ENCODE data around the gene DHRS9.
"Not testable (repeated sequence)": the region's sequence is repeated elsewhere in the genome, so short reads cannot be mapped to it uniquely, and the experiment has no call there.

DHRS9 gene

DNA sequence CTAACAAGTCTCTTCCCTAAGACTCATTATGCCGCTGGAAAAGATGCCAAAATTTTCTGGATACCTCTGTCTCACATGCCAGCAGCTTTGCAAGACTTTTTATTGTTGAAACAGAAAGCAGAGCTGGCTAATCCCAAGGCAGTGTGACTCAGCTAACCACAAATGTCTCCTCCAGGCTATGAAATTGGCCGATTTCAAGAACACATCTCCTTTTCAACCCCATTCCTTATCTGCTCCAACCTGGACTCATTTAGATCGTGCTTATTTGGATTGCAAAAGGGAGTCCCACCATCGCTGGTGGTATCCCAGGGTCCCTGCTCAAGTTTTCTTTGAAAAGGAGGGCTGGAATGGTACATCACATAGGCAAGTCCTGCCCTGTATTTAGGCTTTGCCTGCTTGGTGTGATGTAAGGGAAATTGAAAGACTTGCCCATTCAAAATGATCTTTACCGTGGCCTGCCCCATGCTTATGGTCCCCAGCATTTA lies 26.3 kb downstream of the DHRS9 start:
- no peak for DNase-seq

GRCh38 chr2:169104848-169105247 lies 35.5 kb downstream of the DHRS9 start:
- no peak for DNase-seq

- DNase-seq: no peak
Measured at GRCh38 chr2:169105476-169105875, 36.1 kb downstream of the DHRS9 start.

DNA sequence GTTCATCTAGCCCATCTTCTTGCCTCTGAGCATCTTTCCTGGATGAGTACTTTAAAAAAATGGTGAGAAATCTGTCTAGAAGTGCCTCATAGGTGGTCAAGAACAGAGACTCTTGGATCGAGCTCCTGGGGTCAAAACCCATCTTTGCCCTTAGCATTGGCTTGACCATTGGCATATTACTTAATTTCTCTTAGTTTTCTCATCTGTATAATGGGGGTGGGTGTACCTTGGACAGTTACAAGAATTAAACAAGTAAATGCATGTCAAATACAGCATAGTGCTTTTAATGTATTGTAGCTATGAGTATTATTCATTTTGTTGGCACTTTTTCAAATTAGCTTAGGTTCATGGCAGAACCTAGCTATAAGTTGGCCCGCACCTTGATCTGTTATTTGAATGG lies 36.8 kb downstream of the DHRS9 start:
- DNase-seq: no peak

DNA sequence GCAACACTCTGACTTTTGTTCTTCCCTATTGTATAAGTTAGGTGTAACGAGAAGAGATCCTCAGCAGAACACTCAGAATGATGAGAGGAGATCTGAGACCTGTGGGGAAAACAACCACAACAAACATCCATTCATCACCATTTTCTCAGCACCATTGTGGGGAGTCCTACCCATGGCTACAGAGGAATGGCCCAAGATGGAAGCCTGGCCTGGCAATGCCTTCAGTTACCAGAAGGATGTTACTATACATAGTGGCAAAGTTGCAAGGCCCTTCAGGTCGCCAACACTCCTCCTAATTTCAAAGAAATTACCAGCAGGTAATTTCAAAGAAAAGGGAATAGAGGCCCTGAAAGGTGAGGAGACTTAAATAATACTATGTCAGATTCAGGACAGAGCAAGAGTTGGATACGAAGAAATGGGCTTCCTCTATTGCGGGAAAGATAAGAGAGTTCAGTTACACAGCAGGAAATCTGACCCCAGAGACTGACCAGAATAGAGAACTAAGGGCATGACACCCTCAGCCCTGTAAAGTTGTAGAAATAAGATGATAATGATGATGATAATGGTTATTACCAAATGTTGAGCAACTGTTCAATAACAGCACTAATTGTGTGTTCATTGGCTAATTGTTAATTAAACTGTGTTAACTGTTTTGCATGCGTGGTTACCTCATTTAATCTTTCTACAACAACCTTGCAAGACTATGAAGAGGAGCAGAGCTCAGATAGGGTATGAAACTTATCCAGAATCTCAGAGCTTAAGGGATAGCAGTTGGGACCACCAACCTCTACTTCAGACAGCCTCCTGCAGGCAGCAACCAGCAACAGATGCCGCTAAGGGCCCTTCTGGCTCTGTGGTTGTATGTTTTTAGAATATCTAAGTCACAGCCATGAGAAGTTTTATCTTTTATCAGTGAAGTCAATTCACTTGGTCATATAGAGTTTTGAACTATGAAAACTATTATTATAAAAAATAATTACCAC lies 37.5 kb downstream of the DHRS9 start:
- DNase-seq: no peak

DNA sequence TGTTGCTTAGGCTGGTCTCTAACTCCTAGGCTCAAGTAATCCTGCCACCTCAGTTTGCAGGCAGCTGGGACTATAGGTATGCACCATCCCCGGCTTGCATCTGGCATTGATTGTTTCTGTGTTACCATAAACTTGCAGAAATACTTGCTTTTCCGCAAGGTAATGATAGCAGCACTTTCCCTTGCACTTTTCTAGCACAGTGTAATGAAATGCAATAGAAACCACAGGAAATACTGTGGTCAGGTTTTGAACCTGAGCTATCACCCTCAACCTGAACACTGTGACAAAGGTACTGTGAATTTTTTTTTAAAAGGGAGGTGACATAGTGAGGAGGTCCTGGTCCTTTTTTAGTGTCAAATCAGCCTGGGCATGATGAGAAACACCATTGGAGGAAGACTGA lies 38.3 kb downstream of the DHRS9 start:
- DNase-seq: no peak

DNA sequence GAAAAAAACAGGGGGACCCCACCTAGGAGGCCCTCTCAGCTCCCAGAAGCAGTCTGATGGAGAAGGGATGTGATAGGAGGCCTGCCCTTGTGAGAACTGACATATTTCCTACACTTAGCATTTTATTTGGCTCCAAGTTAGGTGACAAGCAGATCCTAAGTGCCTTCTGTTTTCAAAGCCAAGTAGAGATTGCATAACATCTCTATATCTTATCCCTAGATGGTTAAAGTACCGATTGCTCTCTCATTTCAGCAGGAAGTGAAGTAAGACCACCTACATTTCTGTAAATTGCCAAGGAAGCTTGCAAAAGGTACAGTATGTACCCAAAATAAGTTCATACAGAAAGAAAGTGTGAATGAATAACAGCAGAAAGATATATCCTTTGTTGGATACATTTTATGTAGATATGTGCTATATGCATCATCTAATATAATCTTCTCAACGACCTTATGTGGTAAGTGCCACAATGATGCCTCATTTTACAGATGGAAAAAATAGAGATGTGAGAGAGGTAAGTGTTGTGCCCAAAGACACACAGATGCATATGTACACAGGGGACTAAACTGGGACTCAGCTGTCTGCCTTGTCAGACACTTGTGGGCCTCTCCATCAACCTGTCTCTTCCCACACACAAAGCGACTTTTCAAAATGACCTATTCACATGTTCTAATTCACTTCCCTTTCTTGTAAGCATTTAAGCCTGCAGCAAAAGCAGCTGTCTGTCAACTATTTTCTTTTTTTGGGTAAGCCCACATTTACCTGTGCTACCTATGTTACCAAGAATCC lies 38.9 kb downstream of the DHRS9 start:
- no peak for DNase-seq

- DNase-seq: peak; percentile 87
Measured at GRCh38 chr2:169109502-169110409, 40.4 kb downstream of the DHRS9 start.

GRCh38 chr2:169110419-169110818 lies 41.1 kb downstream of the DHRS9 start:
- DNase-seq: no peak

DNA sequence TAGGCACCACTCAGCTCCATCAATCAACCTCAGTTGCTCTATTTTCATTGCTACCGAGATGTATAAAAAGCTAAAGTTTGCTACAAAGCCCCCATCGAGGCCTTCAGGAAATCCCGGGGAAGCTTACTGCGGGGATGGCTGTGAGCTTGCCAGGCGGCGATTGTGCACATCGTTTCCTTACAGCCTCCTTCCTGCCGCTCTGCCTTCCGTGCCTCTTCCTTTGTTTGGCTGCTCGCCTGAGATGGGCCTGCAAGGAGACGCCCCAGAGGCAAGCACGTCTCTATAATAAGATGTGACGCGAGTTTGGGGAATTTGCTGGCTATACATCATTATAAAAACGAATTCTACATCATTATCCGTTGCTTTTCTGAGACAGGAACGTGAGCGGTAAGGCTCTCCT lies 41.6 kb downstream of the DHRS9 start:
- no peak for DNase-seq

DNA sequence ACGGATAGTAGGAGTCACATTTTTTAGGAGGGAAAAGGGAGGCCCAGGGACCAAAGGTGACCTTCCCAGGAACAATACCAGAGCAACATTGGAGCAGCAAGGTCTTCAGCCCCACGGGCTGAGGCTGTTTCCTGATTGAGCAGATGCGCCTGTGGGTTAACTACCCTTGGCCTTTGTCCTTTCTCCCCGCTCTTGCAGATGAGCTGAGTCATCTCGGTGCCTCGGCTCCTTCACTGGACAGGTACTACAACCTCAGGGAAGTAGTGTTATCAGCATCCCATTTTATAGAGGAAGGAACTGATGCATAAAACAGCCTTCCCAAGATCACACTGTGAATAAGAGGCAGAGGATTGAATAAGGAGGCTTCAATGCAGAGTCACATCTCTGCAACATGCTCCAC lies 43.5 kb downstream of the DHRS9 start:
- no peak for DNase-seq

DNA sequence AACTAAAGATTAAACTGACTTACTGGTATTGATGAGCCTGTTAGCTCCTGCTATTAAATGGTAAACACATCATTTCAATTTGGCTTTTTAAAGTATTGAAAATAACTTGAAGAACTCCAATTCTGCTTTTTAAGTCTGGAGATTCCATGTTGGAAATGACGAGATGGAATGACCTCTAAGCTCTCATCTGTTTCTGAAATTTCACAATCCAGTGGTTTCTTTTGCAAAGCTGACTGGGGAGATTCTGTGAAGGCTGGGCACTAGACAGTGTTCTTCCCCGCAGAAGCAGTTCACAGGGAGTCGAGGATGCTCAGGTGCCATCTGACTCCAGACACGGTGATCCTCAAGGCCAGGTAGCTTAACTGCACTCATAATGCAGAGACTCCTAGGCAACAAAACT lies 44.7 kb downstream of the DHRS9 start:
- DNase-seq: no peak

DNA sequence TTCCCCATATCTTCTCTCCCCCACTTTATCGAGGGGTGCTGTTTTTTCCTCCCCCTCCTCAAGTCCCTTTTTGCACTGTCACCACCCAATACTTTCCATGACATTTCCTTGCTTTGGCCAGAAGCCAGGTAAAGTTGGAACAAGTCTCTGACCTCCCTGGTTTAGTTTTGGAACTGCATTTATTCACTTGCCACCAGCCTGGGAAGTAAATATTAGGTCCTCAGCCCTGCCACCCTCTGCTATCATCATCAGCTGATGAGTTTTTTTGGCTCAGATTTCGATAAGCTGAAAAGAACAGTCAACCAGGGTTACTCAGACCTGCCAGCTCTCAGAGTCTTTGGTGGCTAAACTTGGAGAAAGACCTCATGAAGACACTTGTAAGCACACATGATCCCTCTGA lies 47.0 kb downstream of the DHRS9 start:
- DNase-seq: no peak

GRCh38 chr2:169116993-169117392 lies 47.6 kb downstream of the DHRS9 start:
- DNase-seq: no peak

DNA sequence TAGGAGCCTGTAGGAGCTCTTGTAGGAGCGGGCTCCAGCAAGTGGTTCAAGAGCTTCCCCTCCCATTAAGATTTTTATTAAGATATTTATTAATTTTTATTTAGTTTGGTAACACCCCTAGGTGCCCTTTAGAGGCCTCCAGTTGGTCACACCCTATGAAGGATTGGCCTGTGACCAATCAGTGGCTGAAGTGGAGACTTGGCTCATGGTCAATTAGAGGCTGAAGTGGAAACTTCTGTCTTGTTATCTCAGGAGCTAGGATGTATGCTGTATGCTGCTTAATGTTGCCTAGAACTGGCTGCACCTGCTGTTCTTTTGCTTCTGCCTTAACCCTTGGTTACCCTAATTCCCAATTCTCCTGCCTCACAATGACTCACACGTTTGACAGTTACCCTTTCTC lies 48.7 kb downstream of the DHRS9 start:
- DNase-seq: no peak

DNA sequence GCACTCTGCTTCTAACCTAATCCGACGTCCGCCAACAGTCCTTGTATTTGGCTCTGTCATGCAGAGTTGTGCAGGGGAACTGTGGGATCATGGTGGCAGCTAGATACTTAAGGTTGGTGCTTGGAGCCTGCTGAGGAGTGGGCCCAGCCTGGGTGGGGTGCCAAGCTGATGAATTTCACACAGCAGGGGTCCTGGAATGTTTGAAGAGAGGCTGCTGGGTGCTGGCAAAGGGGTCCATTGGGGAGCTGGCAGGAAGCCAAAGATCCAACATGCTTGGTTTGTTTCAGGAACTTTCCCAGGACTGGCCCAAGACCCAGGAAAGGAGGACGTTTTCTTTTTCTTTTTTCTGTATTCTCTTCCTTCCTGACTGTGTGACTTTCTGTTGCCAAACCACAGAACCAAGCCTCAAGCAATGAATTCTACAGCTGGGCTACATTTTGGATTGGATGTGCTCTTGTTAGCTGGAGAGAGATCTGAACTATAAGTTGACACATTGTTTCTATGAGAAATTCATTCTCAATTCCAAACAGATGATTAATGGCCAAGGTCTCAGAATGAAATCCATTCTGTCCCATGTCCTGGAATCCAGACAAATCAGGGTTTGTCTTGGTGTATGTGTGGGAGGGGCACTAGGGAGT lies 49.9 kb downstream of the DHRS9 start:
- no peak for DNase-seq

DNA sequence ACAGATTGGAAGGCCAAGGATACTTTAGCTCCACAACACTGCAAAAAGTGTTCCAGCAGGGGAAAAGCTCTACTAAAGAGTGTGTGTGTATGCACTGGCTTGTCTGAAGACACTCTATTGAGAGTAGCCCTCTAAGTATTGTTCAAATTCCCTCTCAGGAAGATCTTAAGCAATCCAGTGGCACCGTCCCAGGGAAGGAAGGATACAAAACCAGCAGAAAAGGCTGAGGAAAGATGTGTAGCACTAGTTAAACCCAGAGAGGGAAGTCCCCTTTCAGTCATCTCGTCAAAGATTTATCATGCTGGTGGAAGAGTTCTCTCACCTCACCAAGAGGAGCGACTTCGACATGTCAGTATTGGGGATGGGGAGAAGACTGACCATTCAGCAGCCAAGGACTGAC lies 50.5 kb downstream of the DHRS9 start:
- DNase-seq: no peak

GRCh38 chr2:169129703-169130243 lies 60.4 kb downstream of the DHRS9 start:
- no peak for DNase-seq

DNA sequence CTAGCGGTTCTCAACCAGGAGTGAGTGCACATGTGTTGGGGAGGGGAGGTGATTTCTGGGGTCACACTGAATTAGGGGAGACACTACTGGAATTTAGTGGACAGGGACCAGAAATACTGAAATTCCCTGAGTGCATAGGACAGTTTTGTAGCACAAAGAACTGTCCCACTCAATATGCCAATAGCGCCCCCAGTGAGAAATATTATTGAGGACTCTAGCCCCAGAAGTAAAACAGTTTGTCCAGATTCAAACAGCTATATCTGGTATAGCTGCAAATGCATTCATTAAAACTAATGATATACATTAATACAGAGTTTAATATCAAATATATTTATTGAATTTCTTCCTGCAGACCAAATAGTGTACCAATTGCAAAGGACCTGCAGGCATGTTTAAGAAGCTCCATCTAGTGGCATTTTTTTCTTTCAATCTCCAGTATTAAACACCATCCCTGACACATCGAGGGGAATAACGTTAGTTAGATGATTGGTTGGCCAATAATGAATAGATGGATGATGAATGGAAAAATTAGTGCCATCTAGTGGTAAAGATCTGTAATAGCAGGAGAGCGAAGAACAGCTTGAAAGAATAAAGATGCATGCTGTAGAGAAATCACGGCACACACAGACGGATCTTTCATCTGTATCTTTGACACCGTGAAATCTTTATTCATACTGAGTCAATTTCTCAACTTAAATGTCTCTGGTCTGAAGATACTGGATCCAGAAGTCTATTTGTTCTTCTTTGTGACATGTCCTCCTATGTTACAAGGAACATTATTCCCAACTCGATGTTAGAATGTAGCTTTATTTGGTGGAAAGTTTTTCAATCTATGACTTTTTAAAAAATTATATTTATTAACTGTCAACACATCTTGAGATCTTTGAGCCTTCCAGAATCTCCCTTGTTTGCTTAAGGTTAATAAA lies 62.5 kb downstream of the DHRS9 start:
- DNase-seq: no peak

GRCh38 chr2:169134272-169134671 lies 64.9 kb downstream of the DHRS9 start:
- not testable (repeated sequence) for DNase-seq

DNA sequence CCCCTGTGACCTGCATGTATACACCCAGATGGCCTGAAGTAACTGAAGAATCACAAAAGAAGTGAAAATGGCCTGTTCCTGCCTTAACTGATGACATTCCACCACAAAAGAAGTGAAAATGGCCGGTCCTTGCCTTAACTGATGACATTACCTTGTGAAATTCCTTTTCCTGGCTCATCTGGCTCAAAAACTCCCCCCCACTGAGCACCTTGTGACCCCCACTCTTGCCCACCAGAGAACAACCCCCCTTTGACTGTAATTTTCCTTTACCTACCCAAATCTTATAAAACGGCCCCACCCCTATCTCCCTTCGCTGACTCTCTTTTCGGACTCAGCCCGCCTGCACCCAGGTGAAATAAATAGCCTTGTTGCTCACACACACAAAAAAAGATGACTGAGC lies 67.1 kb downstream of the DHRS9 start:
- not testable (repeated sequence) for DNase-seq

Measured in activated CD8-positive, alpha-beta memory T cell treated with anti-CD3 and anti-CD28 coated beads, Interleukin-2, amount 50 U/mL, for 48 hours (primary cell).